Stimulated activated CD4-positive, alpha-beta T cell treated with anti-CD3 and anti-CD28 coated beads, Interleukin-2, amount 100 ng/mL, for 48 hours (primary cell): ENCODE results near the gene HMOX2.

Experiments
- DNase-seq, 2 donors: peaks; one replicate each; pipeline ENCODE4 v3.0.0-alpha.2; 2020

Gene HMOX2, protein sequence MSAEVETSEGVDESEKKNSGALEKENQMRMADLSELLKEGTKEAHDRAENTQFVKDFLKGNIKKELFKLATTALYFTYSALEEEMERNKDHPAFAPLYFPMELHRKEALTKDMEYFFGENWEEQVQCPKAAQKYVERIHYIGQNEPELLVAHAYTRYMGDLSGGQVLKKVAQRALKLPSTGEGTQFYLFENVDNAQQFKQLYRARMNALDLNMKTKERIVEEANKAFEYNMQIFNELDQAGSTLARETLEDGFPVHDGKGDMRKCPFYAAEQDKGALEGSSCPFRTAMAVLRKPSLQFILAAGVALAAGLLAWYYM

GRCh38 chr16:4475880-4476788, at the start of gene HMOX2:
Gene HMOX2, plus strand, starts transcription at chr16:4476398. Its CDS starts 29,127 bp downstream, at chr16:4505525.
- DNase-seq, result peak; percentile 94 to 96

- no peak for DNase-seq
These were observed 49.4 kb upstream of the HMOX2 start for GRCh38 chr16:4426722-4427372.

GRCh38 chr16:4428500-4428899, 47.7 kb upstream of the HMOX2 start:
- DNase-seq, result no peak

- no peak for DNase-seq
These were observed 45.2 kb upstream of the HMOX2 start for GRCh38 chr16:4431023-4431422.

DNA sequence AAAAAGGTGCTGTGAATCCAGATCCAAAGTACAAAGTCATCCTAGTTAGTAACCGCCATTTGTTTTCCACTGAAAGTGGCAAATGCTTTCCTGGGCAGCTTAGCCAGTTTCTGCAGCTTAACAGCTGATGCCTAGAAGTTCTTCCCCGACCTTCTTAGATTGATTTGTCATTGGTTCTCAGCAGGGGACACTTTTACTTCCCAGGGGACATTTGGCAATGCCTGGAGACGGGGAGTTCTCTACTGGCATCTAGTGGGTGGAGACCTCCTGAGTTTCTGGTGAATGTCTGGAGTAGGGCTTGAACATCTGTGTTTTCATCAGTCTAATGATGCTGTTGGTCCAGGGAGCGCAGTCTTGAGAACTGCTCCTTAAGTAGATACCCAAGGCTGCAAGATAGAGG, 43.0 kb upstream of the HMOX2 start:
- no peak for DNase-seq

GRCh38 chr16:4433914-4434787, 42.0 kb upstream of the HMOX2 start:
- DNase-seq, result no peak

GRCh38 chr16:4435337-4436067, 40.7 kb upstream of the HMOX2 start:
- DNase-seq, result no peak

- no peak for DNase-seq
These were observed 38.8 kb upstream of the HMOX2 start for GRCh38 chr16:4437366-4437765.

GRCh38 chr16:4442371-4442770, 33.8 kb upstream of the HMOX2 start:
- no peak for DNase-seq

- no peak for DNase-seq
These were observed 32.9 kb upstream of the HMOX2 start for GRCh38 chr16:4443271-4443670.

DNA sequence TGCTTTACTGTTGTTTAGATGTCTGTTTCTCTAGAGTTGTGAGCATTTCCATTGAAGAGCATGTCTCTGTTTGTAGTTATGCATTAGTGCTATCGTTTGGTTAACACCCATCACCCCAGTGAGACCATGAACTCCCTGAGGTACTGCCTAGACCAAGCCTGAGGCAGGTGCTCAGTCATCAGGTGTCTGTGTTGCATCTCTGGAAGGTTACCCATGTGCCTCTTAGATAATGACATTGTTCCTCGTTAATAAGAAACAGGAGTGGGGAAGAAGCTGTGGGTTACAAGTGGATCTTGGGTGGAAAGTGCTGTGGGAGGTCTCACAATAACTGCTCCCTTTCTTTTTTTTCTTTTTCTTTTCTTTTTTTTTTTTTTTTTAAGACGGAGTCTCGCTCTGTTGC, 32.2 kb upstream of the HMOX2 start:
- DNase-seq, result no peak

- DNase-seq, result no peak
These were observed 25.8 kb upstream of the HMOX2 start for GRCh38 chr16:4450430-4450829.

GRCh38 chr16:4450931-4451519, 25.2 kb upstream of the HMOX2 start:
- no peak for DNase-seq

GRCh38 chr16:4452674-4453073, 23.5 kb upstream of the HMOX2 start:
- DNase-seq, result no peak

DNA sequence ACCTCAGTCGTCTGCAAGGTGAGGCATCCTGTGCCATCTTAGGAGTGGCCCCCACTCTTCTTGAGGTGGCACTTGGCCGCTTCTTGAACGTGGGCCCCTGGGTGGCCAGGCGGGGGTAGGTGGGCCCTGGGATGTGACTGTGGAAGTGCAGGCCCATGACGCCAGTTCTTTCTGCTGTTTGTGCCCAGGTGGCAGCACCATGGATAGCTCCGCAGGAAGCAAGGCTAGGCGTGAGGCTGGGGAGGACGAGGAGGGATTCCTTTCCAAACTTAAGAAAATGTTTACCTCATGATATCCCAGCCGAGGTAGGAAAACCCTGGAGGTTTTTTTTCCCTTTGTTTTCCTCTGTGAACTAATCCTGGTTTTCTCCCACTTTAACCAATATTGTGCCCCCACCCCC, 21.6 kb upstream of the HMOX2 start:
- no peak for DNase-seq

DNA sequence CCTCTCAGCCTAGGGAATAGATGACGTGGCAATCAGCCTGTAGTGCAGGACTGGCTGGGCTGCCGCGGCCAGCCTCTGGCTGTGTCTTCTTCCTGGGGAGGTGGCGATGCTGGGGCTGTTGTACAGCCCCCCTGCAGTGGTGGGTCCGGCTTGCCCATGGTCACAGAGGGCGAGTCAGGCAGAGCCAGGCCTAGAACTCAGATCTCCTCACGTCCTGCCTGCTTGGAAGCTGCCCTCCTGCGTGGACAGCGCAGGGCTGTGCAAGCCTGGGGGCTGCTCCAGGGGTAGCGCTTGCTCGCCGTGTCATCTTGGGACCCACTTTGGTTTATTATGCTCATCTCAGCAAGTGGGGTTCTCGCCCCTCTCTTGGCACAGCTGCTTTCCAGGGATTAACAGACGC, 21.1 kb upstream of the HMOX2 start:
- no peak for DNase-seq

DNA sequence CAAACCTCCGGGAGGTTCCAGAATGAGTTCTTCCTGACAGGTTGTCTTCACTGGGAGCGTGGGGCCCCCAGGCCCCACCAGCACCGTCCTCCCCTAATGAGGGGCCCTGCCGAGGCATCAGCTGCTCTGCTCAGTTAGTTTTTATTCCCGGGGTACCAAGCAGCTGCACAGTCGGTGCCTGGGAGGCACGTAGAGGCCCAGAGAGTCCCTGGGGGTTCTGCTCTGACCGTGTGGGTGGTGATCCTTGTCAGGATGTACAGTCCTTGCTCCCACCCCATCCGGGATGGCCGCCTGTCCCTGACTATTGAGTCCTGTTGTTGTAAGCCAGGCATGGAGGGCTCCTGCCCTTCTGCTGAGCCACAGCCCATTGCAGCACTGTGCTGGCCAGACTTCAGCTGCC, 20.2 kb upstream of the HMOX2 start:
- DNase-seq, result no peak

DNA sequence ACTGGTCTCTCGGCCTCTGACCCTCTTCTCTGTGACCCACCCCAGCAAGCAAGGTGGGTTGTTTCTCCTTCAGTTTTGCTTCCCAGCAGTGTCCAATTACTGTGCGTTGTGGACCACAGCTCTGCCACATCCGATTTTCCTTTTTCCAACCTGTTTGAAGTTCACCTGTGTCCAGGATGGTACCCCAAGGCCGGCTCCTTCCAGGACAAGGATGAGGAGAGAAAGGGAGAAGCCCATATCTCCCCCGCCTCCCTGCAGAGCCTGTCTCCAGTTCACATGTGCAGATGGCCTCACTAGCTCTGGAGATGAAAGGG, 15.3 kb upstream of the HMOX2 start:
- DNase-seq, result no peak

GRCh38 chr16:4461250-4462085, 14.7 kb upstream of the HMOX2 start:
- DNase-seq, result no peak

DNA sequence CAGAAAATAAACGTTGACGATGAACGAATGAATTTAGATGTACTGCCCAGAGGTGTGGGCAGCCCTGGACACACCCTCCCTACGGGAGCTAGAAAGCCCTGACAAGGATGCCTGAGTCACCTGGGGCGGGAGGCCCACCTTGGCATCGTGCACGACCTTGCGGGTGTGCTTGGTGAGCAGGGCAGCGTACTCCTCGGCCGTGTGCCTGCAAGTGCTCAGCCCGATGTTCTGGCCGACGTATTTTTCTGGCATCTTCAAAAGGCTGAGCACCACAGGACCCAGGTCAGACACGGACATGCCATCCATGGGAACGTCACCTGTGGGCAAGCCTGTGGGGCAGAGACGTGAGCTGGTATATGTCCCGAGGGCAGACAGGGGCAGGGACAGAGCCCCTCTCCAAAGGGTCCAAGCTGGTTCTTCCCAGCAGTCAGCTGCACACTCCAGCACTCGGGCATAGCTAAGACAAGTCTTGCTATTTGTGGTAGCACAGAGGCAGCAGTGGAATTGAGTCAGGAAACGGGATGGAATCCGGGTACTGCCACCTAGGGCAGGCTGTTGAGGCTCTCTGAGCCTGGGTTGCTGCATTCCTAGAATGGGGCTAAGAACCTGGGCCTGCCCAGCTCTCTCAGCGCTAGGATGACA, 12.6 kb upstream of the HMOX2 start:
- no peak for DNase-seq
